Endodermal cell (in vitro differentiated cells): ENCODE measurements around the gene SOS1. TPM values are rescaled to one million over a fixed set of nuclear protein-coding genes. Genes with fewer than 3 reads are reported as not detected.

Source experiments
- DNase-seq: peaks from one replicate; pipeline ENCODE4 v3.0.0-alpha.2; 2017
- H3K27ac ChIP-seq: 2 replicates; pipeline ENCODE4 v1.5.1; 2013; ENCODE audit warnings: mild to moderate bottlenecking, low read depth, low read length, moderate library complexity
- H3K27me3 ChIP-seq: 2 replicates; pipeline ENCODE4 v1.6.1; 2013; ENCODE audit warnings: mild to moderate bottlenecking, low read length, moderate library complexity; ENCODE audit not compliant: insufficient read depth, control insufficient read depth, poor library complexity, severe bottlenecking
- H3K36me3 ChIP-seq: 2 replicates; pipeline ENCODE4 v1.7.0; 2013; ENCODE audit warnings: mild to moderate bottlenecking, low read length, moderate library complexity; ENCODE audit not compliant: control insufficient read depth, insufficient read depth
- H3K4me1 ChIP-seq: one replicate; pipeline ENCODE4 v1.7.0; 2013; ENCODE audit warnings: low read length; ENCODE audit not compliant: control insufficient read depth, insufficient read depth
- H3K4me3 ChIP-seq: 2 replicates; pipeline ENCODE4 v1.5.1; 2013; ENCODE audit warnings: mild to moderate bottlenecking, low read length, moderate library complexity
- H3K9ac ChIP-seq: 2 replicates; pipeline ENCODE4 v1.6.1; 2013; ENCODE audit warnings: mild to moderate bottlenecking, low read length, moderate library complexity; ENCODE audit not compliant: poor library complexity, severe bottlenecking; ENCODE audit errors: extremely low read depth
- H3K9me3 ChIP-seq: 2 replicates; pipeline ENCODE4 v1.6.1; 2013; ENCODE audit warnings: mild to moderate bottlenecking, low read length, moderate library complexity; ENCODE audit not compliant: control insufficient read depth
- H3K27ac Mint-ChIP-seq: 2 replicates; pipeline ENCODE4 v1.8.0; 2020; ENCODE audit warnings: mixed read lengths
- H3K27me3 Mint-ChIP-seq: 2 replicates; pipeline ENCODE4 v1.8.0; 2021; ENCODE audit warnings: mild to moderate bottlenecking, mixed read lengths; ENCODE audit not compliant: insufficient read depth
- H3K36me3 Mint-ChIP-seq: 2 replicates; pipeline ENCODE4 v1.8.0; 2020; ENCODE audit warnings: low read depth, mixed read lengths
- H3K4me1 Mint-ChIP-seq: 2 replicates; pipeline ENCODE4 v1.8.0; 2020; ENCODE audit warnings: mixed read lengths
- H3K4me3 Mint-ChIP-seq: 2 replicates; pipeline ENCODE4 v1.8.0; 2020; ENCODE audit warnings: mild to moderate bottlenecking, moderate library complexity, mixed read lengths
- H3K9me3 Mint-ChIP-seq: 2 replicates; pipeline ENCODE4 v1.8.0; 2020; ENCODE audit warnings: mild to moderate bottlenecking, mixed read lengths
- CTCF ChIP-seq: fragments of 200-600 bp; sonication (generic); conservative IDR thresholded peaks from 2 replicates; pipeline ENCODE4 v1.5.0; 2021; ENCODE audit warnings: antibody characterized with exemption, mild to moderate bottlenecking
- WGBS, 2 experiments: methylation state at CpG; one replicate each; pipeline versions ENCODE4 v1.1.5 to v1.1.7; 2013; ENCODE audit warnings: missing lambda C conversion rate in 2 of 2, mixed read lengths in 1 of 2; ENCODE audit not compliant: insufficient coverage in 1 of 2, insufficient read length in 1 of 2; 5-methylcytosine and 5-hydroxymethylcytosine counted together
- total RNA-seq, 2 donors: library from RNA; stranded (reverse); fragmentation: NEBNext Ultra II Directional in 1 of 2; extraction: Animal tissue kit (Norgen Biotek cat#: 25700) in 1 of 2; gene quantifications; 2 replicates in 1 of 2; 3 replicates in 1 of 2; pipeline ENCODE4 v1.2.1, GENCODE V29; 2021

The SOS1 gene
- total RNA-seq, 2 donors from 2014 or later, result 34.0 to 39.0 TPM

GRCh38 chr2:39013871-39014270, 107.0 kb downstream of the SOS1 start:
- Histone ChIP-seq H3K36me3 (peaks cover 48% of the 10 kb centered on the region), H3K9ac (no peak overlapping the region), H3K4me1 (no peaks in the 10 kb centered on the region), H3K27me3 (no peaks in the 10 kb centered on the region), H3K27ac (no peak overlapping the region), H3K4me3 (no peak overlapping the region), H3K9me3 (no peaks in the 10 kb centered on the region)
- no peaks in the 10 kb centered on the region for H3K9me3 Mint-ChIP-seq
- H3K4me1 Mint-ChIP-seq, result no peaks in the 10 kb centered on the region
- no peak for DNase-seq
- TF ChIP-seq CTCF, result no peak
- no peaks in the 10 kb centered on the region for H3K27me3 Mint-ChIP-seq
- WGBS, 2 experiments, result 97 to 100% methylated on average over 1 to 2 of the region's 3 CpGs
- H3K4me3 Mint-ChIP-seq, result no peak overlapping the region
- no peak overlapping the region for H3K27ac Mint-ChIP-seq
- H3K36me3 Mint-ChIP-seq, result peaks cover 24% of the 10 kb centered on the region

GRCh38 chr2:39008665-39009064, 112.2 kb downstream of the SOS1 start:
- H3K27ac ChIP-seq, result no peak overlapping the region
- no peak overlapping the region for H3K4me3 Mint-ChIP-seq
- no peaks in the 10 kb centered on the region for H3K4me1 Mint-ChIP-seq
- H3K9me3 ChIP-seq, result no peaks in the 10 kb centered on the region
- H3K27me3 Mint-ChIP-seq, result no peaks in the 10 kb centered on the region
- H3K36me3 ChIP-seq, result peaks cover 81% of the 10 kb centered on the region
- no peak for DNase-seq
- WGBS, 2 experiments, result 95% methylated on average over 1 of the region's 1 CpG; no CpG with 5 or more reads in 1 of the 2 experiments
- no peaks in the 10 kb centered on the region for H3K27me3 ChIP-seq
- no peak overlapping the region for H3K4me3 ChIP-seq
- TF ChIP-seq CTCF, result no peak
- no peak overlapping the region for H3K9ac ChIP-seq
- no peaks in the 10 kb centered on the region for H3K4me1 ChIP-seq
- H3K9me3 Mint-ChIP-seq, result no peaks in the 10 kb centered on the region
- H3K36me3 Mint-ChIP-seq, result peaks cover 60% of the 10 kb centered on the region
- H3K27ac Mint-ChIP-seq, result no peak overlapping the region

- DNase-seq, result peak; percentile 55
- Mint-ChIP-seq H3K27me3 (no peaks in the 10 kb centered on the region), H3K9me3 (no peaks in the 10 kb centered on the region), H3K4me3 (no peak overlapping the region), H3K27ac (no peak overlapping the region), H3K4me1 (no peaks in the 10 kb centered on the region), H3K36me3 (peaks cover 56% of the 10 kb centered on the region)
- no peaks in the 10 kb centered on the region for H3K9me3 ChIP-seq
- TF ChIP-seq CTCF, result peak; percentile 31
- no peaks in the 10 kb centered on the region for H3K4me1 ChIP-seq
- peaks cover 3% of the 10 kb centered on the region for H3K27me3 ChIP-seq
- peaks cover 81% of the 10 kb centered on the region for H3K36me3 ChIP-seq
- no peak overlapping the region for H3K4me3 ChIP-seq
- WGBS, 2 experiments, result 78 to 90% methylated on average over 3 to 5 of the region's 5 CpGs
- H3K27ac ChIP-seq, result no peak overlapping the region
- H3K9ac ChIP-seq, result no peak overlapping the region
Measured at GRCh38 chr2:39007875-39008504, 112.9 kb downstream of the SOS1 start.
